MV-4-11 (cell line): ENCODE results near the gene ACSS3.
"Not testable (repeated sequence)": the region's sequence is repeated elsewhere in the genome, so short reads cannot be mapped to it uniquely, and the experiment has no call there.

Source experiments
- DNase-seq: peaks from one replicate; lab custom pipeline; 2025; lab: John Stamatoyannopoulos, UW

The ACSS3 gene

DNA sequence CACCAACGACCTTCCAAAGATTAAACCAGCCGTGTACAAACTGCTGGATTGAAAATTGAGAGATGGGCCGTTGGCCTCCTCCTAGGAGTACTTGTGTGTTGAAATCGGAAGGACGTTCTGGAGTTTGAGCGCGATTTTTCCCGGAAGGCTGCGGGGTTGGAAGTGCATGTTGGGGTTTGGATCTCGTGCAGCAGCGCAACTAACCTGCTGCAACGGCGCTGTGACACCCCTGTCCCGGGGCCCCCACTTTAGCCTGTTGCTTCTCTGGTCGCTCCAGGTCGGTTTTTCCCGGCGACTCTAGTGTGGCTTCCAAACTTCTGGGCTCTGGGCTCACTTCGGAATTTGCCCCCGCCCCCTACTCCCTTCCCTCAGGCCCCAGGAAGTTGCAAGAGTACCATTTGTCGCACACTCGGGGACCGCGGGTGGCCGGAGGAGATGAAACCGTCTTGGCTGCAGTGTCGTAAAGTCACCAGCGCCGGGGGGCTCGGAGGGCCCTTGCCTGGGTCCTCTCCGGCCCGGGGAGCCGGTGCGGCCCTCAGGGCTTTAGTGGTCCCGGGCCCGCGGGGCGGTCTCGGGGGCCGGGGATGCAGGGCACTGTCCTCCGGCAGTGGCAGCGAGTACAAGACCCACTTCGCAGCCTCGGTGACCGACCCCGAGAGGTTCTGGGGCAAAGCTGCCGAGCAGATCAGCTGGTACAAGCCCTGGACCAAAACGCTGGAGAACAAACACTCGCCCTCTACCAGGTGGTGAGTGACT, at the start of gene ACSS3:
ACSS3 (plus strand) TSS at position 394 of the 756 bp plus-strand sequence; CDS start at position 436, 42 bp downstream.
- no peak for DNase-seq

- no peak for DNase-seq
Observed at GRCh38 chr12:81034926-81035325, 43.0 kb upstream of the ACSS3 start.

GRCh38 chr12:81039231-81039630, 38.6 kb upstream of the ACSS3 start:
- no peak for DNase-seq

DNA sequence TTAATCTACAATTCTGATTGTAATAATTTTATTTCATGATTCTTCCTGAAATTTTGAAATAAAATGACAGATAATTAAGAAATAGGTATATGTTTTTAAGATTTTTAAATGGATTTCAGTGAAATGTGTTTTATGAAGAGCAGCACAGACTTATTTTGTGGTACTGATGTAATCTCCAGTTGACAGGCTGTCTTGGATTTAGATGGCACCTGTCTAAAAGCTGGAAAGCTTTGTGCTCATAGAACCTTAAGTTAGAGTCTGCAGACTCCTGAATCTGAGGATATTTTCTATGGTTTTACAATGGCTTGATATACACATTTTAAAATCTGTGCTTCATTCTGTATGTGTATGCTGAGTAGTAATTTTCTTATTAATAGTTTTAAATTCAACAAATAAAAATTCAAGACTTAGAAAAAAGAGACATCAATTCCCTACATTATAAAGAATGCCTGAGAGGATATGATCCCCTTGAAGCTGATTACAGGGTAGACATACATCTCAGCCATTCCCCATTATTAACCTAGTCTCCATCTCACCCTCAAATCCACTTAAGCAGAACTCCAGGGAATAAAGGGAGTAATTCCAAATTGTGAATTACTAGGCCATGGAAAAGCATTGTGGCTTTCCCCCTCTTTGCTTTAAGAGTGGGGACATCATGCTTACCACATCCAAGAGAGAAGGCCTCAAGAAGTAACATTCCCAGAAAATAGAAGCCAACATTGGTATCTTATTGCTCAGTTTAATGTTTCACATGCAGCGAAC, 33.7 kb upstream of the ACSS3 start:
- DNase-seq: no peak

- not testable (repeated sequence) for DNase-seq
Observed at GRCh38 chr12:81064971-81065370, 12.9 kb upstream of the ACSS3 start.

DNA sequence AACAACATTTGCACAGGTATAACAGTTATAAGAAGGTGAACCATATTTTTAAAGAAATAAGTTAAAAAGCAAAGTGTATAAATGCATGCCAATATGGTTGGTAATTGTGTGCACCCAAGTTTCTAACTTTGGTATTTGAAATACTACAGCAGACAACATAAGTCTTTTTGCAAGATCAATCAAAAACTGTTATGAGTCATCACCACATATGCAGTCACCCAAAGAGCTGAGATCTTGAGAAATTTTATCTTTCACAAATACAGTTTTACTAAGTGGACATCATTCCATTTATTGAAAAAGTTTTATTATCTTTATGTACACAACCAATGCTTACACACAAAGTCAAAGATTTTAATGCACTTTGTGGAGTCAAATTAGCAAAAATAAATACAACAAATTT, 7.0 kb upstream of the ACSS3 start:
- DNase-seq: no peak

GRCh38 chr12:81075539-81075938, 2.3 kb upstream of the ACSS3 start:
- DNase-seq: no peak

GRCh38 chr12:81077329-81077685, 572 bp upstream of the ACSS3 start:
- no peak for DNase-seq

DNA sequence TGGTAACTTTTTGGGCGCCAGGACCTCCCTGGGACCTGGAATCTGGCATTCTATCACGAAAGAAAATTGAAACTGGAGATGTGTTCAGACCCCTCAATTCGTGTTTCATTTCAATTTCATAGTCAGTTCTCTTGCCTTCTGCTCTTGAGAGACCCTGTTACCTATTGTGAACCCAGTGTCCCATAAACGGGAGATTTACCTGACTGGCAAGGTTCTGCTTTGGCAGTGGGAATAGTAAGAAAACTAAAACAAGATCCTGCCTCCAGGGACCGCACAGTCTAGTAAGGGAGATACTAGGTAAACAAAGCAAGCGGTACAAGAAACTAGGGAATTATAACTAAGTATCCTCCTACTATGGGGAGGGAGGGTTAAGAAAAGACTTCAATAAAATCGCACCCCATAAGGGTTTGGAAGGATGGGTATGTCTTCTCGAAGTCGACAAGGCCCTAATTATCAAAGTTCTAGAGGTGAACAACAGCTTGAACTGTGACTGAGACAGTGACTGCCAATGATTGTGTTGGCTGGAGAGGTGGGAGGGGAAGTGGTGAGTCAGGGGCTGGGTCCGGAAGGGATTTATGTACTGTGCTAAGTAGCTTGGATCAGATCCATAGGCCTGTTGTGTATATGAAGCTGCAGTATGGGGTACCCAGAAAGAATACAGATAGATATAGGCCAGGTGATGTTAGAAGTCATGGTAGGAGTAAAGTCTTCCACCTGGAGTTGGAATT, 754 bp downstream of the ACSS3 start:
- no peak for DNase-seq

DNA sequence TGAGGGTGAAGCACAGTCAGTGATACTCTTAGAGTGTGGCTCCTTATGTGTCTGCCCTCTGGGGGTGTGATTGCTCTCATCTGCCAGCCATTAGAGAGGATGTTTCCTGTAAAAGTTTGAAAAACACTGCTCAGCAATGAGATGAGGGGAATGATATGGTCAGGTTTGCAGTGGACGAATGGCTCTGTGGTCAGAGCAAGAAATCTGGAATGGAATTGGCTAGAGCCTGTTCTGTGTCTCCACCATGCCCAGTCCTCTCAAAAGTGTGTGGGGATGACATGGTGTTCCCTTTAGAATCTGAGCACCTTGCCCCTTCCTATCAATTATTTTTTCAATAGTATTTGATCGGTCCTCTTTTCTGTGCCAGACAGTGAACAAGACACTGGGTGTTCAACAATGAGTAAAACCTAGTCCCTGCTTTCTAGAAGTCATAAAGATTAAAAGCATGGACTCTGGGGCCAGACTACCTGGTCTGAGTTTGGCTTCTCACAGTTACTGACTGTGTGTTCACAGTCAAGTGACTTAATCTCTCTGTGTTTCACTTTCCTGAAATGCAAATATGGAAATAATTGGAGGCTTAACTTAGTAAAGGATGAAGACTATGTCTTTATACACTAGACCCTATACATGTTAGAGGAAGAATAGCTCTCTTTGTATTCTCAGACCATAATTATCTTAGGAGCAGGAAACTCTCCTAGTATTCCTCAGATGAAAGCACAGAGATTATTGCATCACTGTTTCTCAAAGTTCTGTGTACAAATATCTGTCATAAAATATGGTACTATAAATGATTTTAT, 1.6 kb downstream of the ACSS3 start:
- no peak for DNase-seq

DNA sequence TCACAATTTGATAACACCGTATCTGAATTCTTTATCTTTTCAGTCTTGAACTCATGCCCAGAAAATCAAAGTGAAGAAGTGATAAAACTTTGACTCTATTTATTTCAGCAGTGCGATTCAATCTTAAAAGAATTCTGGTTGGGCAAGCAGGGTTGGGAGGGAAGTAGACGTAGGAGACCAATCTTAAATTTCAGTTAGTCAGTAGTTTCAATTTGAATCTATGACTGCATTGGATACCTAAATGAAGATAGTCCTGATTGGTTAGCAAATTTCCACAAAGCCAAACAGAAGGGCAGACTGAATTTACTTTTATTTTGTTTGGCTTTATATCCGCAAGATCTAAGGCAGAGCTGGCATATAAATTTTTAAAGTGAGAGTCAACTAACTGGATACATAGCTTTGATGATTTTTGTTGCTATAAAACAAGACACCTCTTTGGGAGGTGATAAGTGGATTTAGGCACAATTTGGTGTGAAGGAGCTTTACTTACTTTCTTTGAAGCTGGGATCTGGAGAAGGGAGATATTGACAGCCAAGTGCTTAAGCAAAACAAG, 2.6 kb downstream of the ACSS3 start:
- no peak for DNase-seq

DNA sequence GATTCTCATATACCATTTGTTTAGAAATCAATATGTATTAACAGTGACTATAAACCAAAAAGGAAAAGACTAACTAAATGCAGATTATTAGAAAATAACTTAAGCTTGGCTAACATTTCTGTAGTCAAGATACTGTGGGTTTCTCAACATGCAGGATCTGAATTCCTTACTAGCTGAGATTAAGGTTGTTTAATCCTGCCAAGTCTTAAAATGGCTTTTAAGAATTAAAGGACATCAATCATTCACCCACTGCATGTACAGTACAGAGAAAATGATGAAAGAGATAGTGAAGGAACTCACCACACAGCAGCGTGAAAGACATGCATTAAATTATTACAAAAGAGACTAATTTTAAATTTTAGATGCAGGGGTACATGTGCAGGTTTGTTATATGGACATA, 3.8 kb downstream of the ACSS3 start:
- no peak for DNase-seq

DNA sequence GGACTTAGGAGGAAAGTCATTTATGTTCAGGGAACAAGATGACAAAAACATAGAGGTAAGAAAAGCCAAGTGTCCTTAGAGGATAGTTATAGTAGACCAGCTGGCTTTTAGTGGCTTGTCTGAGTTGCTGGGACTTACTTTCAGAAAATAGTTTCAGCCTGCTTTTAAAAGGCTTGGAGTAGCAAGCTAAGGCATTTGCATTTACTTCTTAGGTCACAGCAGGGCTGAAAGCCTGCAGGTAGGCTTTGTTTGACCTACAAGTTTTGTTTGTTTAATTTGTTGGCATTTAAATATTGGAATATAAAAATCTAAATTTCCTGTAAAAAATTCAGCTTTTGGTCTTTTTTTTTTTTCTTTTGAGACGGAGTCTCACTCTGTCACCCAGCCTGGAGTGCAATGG, 5.1 kb downstream of the ACSS3 start:
- DNase-seq: no peak

- DNase-seq: no peak
Observed at GRCh38 chr12:81083906-81084513, 6.1 kb downstream of the ACSS3 start.

DNA sequence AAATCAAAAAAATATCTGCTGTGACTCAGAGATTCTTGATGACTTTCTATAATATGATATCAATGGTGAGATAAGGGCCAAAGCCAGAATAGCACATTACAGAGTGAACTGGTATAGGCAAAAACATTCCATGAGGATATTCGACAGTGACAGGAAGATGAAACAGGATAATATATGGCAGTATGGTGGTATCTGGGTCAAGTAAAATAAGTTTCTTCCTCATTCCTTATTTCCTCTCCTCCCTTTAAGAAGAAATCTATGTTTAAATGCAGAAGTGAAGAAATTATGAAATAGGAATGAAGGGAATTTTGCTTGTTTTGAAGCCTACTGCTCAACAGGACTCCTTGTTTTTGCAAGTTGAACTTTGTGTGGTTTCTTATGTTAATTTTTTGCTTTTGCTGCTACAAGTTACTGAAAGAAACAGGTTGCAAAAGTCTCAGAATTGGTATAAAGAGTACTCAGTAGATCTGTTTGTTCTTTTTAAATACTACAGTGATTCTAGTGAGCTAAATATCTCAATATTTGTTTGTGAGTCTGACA, 7.0 kb downstream of the ACSS3 start:
- DNase-seq: no peak

- no peak for DNase-seq
Observed at GRCh38 chr12:81085832-81086231, 8.0 kb downstream of the ACSS3 start.

DNA sequence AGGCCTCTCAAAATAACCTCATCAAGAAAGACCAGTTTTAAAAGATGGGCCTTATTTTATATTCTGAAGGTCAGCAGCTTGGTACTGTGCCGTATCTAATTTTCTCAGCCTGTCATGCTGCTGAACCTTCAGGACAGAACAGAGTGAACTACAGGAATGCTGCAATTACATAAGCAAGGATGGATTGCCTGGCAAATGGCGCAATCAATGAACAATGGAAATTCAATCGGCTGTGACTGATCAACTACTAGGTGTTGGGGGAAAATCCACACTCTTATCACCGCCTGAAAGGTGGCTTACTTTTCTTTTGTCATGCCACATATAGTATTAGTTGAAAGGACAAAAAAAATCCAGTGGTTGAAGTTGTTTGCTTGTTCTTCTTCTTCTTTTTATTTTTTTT, 8.5 kb downstream of the ACSS3 start:
- DNase-seq: no peak

GRCh38 chr12:81088221-81088620, 10.3 kb downstream of the ACSS3 start:
- DNase-seq: no peak

GRCh38 chr12:81089412-81089811, 11.5 kb downstream of the ACSS3 start:
- no peak for DNase-seq

DNA sequence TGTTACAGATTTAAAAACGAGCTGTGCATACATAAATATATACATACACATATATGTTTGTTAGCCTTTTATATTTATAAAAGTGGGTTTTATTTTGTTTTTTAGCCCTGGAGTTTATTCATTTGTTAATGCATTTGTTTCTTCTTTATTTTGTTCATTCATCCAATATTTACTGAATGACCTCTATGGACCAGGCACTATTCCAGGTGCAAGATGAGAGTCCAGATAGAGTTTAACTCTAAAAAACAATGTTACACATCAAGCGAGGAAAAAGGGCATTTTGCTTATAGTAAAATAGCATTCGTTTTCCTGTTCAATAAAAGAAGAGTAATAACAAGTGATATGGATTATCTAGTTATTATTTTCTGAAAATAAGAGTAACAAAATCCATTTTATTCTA, 14.2 kb downstream of the ACSS3 start:
- no peak for DNase-seq

DNA sequence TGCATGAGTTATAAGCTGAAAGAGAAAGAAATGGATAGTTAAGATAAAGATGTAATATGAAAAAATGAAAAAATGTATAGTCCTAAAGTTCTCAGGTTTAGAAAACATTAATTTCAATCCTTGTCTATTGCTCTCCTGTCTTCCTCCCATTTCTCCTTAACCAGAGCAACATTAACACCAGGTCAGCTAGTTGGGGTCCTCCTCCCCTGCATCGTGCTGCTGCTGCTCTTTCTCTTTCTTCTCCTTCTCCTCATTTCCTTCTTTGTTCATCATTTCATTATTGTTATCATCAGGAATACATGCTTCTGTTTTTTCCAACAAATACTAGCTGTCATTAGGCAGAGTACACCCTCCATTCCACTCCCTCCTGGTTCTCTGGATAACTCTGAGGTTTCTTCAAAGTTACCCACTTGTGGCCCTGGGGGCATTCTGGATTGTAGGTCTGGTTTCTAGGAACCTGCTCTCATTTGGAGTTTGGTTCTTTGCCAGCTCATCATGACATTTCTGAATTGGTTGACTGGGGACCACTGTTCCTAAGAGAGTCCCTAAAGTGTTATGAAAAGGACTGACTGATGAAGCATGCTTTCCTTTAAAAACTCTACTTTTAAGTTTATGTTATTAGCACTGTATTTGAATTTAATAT, 17.0 kb downstream of the ACSS3 start:
- DNase-seq: no peak
